GM12878 (cell line): ENCODE data around the gene CDHR4. TPM values are rescaled to one million over a fixed set of nuclear protein-coding genes. Genes with fewer than 3 reads are reported as not detected.

Experiments
- BRCA1 ChIP-seq: IDR thresholded peaks from 2 replicates; pipeline ENCODE4 v1.6.1; 2011; ENCODE audit warnings: low read depth, low read length, improper control_type of control experiment
- CBFB ChIP-seq: IDR thresholded peaks from 2 replicates; pipeline ENCODE4 v1.6.1; 2016; ENCODE audit warnings: antibody characterized with exemption, low read depth
- CBX3 ChIP-seq: fragments of 200-600 bp; sonication (generic); IDR thresholded peaks from 2 replicates; pipeline ENCODE4 v1.6.1; 2016; ENCODE audit warnings: low read depth, borderline replicate concordance
- CREB1 ChIP-seq: IDR thresholded peaks from 2 replicates; pipeline ENCODE4 v1.6.1; 2012; ENCODE audit warnings: low read depth, mild to moderate bottlenecking, inconsistent platforms
- EED ChIP-seq: sonication (generic); IDR thresholded peaks from 2 replicates; pipeline ENCODE4 v1.6.1; 2016; ENCODE audit warnings: antibody characterized with exemption, low read depth
- ESRRA ChIP-seq: IDR thresholded peaks from 2 replicates; pipeline ENCODE4 v1.6.1; 2012; ENCODE audit warnings: mild to moderate bottlenecking, low read length, improper control_type of control experiment
- FOXK2 ChIP-seq: fragments of 450-650 bp; IDR thresholded peaks from 2 replicates; pipeline ENCODE4 v1.6.1; 2017; ENCODE audit warnings: mild to moderate bottlenecking, moderate library complexity
- GATAD2B ChIP-seq: fragments of 450-650 bp; conservative IDR thresholded peaks from 2 replicates; pipeline ENCODE4 v1.6.1; 2017; ENCODE audit warnings: low read depth, mild to moderate bottlenecking, moderate library complexity
- HDGF ChIP-seq: fragments of 450-650 bp; IDR thresholded peaks from 2 replicates; pipeline ENCODE4 v1.6.1; 2016; ENCODE audit warnings: antibody characterized with exemption
- IKZF1 ChIP-seq: fragments of 450-650 bp; conservative IDR thresholded peaks from 2 replicates; pipeline ENCODE4 v1.6.1; 2017; ENCODE audit warnings: antibody characterized with exemption, mild to moderate bottlenecking
- LARP7 ChIP-seq: fragments of 450-650 bp; IDR thresholded peaks from 2 replicates; pipeline ENCODE4 v1.6.1; 2017; ENCODE audit warnings: mild to moderate bottlenecking
- NBN ChIP-seq: fragments of 450-650 bp; IDR thresholded peaks from 2 replicates; pipeline ENCODE4 v1.6.1; 2016
- NR2F1 ChIP-seq: fragments of 450-650 bp; conservative IDR thresholded peaks from 2 replicates; pipeline ENCODE4 v1.6.1; 2017; ENCODE audit warnings: mild to moderate bottlenecking
- PAX5 ChIP-seq: IDR thresholded peaks from 2 replicates; pipeline ENCODE4 v1.6.1; 2011; ENCODE audit warnings: low read depth, low read length, borderline replicate concordance
- PML ChIP-seq: IDR thresholded peaks from 2 replicates; pipeline ENCODE4 v1.6.1; 2012; ENCODE audit warnings: low read length, inconsistent platforms
- POLR2A ChIP-seq: IDR thresholded peaks from 2 replicates; pipeline ENCODE4 v1.6.1; 2011; ENCODE audit warnings: low read depth, mild to moderate bottlenecking, low read length
- RELA ChIP-seq: fragments of 450-650 bp; IDR thresholded peaks from 2 replicates; pipeline ENCODE4 v1.8.0; 2014; ENCODE audit warnings: borderline replicate concordance; ENCODE audit not compliant: partially characterized antibody
- SMARCA5 ChIP-seq: fragments of 450-650 bp; IDR thresholded peaks from 2 replicates; pipeline ENCODE4 v1.6.1; 2017; ENCODE audit warnings: mild to moderate bottlenecking
- SP1 ChIP-seq: IDR thresholded peaks from one replicate; pipeline ENCODE4 v1.6.1; 2011; ENCODE audit warnings: low read depth, low read length
- YY1 ChIP-seq: IDR thresholded peaks from 2 replicates; pipeline ENCODE4 v1.6.1; 2011; ENCODE audit warnings: low read depth, mild to moderate bottlenecking, low read length
- ZBED1 ChIP-seq: IDR thresholded peaks from 2 replicates; pipeline ENCODE4 v1.6.1; 2016; ENCODE audit warnings: borderline replicate concordance
- ZBTB33 ChIP-seq: fragments of 450-650 bp; IDR thresholded peaks from 2 replicates; pipeline ENCODE4 v1.6.1; 2017; ENCODE audit warnings: mild to moderate bottlenecking
- ZNF207 ChIP-seq: fragments of 450-650 bp; IDR thresholded peaks from 2 replicates; pipeline ENCODE4 v1.6.1; 2014; ENCODE audit warnings: antibody characterized with exemption, mild to moderate bottlenecking, borderline replicate concordance
- ZNF24 ChIP-seq: fragments of 450-650 bp; IDR thresholded peaks from 2 replicates; pipeline ENCODE4 v1.6.1; 2017; ENCODE audit warnings: antibody characterized with exemption, mild to moderate bottlenecking
- ZNF274 ChIP-seq: IDR thresholded peaks from one replicate; pipeline ENCODE4 v1.8.0; 2011; ENCODE audit not compliant: insufficient read length, insufficient read depth
- polyA plus RNA-seq, 11 experiments: library from polyadenylated mRNA; depleted of rRNA in 4 of 11; unstranded in 6 of 11; stranded (reverse) in 5 of 11; fragments of >200 nt; fragmentation: Nextera tagmentation in 4 of 11; fragmentation: Illumina TruSeq in 1 of 11; extraction: Ambion mirVana in 4 of 11; extraction: Trizol in 1 of 11; gene quantifications; 1 replicate in 1 of 11; 2 replicates in 10 of 11; pipeline versions ENCODE4 v1.2.1 to v1.2.3, GENCODE V29; 2011 to 2016; ENCODE audit warnings: inconsistent platforms in 2 of 11, missing spikeins in 2 of 11, low read depth in 1 of 11
- total RNA-seq, 4 experiments: library from RNA; depleted of rRNA in 3 of 4; stranded (reverse); fragments of >200 nt in 3 of 4; fragmentation: Illumina TruSeq in 1 of 4; extraction: Trizol in 1 of 4; gene quantifications; 2 replicates each; pipeline versions ENCODE4 v1.2.1 to v1.2.3, GENCODE V29; 2013 to 2021
- TF ChIP-seq, protein P1 (sequence below): fragments of 150-350 bp; IDR thresholded peaks from 2 replicates; pipeline ENCODE4 v1.6.1; 2016; ENCODE audit warnings: low read depth, low read length
- TF ChIP-seq, protein P2 (sequence below): fragments of 450-650 bp; IDR thresholded peaks from 2 replicates; pipeline ENCODE4 v1.6.1; 2016; ENCODE audit warnings: mild to moderate bottlenecking
- TF ChIP-seq, protein P3 (sequence below): IDR thresholded peaks from 2 replicates; pipeline ENCODE4 v1.6.1; 2012; ENCODE audit warnings: low read depth, low read length, improper control_type of control experiment

CDHR4 gene
- total and polyA plus RNA-seq, 10 of the 15 experiments (the other 5 are each of a cell fraction or from before 2014, with no cell fraction given), result not detected

DNA sequence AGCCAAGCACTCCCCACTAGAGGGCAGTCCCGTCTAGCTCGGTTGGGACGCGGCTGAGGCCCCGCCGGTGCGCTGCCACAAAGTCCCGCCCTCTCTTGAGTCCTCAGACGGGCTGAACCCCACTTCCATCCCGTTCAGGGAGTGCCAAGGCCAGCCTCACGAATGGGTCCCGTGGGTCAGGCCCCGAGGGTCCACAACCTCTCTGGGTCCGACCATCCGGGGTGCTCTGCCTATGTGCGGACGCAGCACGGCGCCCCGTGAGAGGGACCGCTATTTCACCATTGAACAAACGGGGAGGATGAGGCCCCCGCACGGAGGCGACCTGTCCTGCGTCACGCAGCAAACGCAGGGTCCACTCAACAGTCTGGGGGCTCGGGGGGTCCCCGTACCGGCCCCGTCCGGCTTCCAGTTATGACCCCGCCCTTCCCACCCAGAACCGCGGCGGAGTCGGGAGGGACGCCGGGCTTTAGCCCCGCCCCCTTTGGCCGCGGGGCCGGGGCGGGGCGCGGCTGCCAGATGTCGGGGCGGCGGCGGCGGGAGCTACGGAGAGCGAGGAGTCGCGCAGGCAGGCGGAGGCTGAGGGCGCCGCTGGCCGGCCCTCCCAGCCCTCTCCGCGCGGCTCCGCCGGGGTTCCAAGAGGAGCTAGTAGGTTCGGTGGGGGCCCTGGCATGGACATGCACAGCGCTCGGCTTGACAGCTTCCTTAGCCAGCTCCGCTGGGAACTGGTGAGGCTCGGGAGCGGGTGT is 3.2 kb upstream of the CDHR4 start, which contains the start of gene INKA1 (continued):
- TF ChIP-seq, protein P1, sequence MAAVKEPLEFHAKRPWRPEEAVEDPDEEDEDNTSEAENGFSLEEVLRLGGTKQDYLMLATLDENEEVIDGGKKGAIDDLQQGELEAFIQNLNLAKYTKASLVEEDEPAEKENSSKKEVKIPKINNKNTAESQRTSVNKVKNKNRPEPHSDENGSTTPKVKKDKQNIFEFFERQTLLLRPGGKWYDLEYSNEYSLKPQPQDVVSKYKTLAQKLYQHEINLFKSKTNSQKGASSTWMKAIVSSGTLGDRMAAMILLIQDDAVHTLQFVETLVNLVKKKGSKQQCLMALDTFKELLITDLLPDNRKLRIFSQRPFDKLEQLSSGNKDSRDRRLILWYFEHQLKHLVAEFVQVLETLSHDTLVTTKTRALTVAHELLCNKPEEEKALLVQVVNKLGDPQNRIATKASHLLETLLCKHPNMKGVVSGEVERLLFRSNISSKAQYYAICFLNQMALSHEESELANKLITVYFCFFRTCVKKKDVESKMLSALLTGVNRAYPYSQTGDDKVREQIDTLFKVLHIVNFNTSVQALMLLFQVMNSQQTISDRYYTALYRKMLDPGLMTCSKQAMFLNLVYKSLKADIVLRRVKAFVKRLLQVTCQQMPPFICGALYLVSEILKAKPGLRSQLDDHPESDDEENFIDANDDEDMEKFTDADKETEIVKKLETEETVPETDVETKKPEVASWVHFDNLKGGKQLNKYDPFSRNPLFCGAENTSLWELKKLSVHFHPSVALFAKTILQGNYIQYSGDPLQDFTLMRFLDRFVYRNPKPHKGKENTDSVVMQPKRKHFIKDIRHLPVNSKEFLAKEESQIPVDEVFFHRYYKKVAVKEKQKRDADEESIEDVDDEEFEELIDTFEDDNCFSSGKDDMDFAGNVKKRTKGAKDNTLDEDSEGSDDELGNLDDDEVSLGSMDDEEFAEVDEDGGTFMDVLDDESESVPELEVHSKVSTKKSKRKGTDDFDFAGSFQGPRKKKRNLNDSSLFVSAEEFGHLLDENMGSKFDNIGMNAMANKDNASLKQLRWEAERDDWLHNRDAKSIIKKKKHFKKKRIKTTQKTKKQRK, result no peak
- no peak for TF ChIP-seq ESRRA
- TF ChIP-seq, protein P2, sequence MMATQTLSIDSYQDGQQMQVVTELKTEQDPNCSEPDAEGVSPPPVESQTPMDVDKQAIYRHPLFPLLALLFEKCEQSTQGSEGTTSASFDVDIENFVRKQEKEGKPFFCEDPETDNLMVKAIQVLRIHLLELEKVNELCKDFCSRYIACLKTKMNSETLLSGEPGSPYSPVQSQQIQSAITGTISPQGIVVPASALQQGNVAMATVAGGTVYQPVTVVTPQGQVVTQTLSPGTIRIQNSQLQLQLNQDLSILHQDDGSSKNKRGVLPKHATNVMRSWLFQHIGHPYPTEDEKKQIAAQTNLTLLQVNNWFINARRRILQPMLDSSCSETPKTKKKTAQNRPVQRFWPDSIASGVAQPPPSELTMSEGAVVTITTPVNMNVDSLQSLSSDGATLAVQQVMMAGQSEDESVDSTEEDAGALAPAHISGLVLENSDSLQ, result 0 out of 2 replicates have a peak, but pooled peaks have one; percentile 15
- peak; percentile 39; the same call in 1 of the 2 replicates for TF ChIP-seq POLR2A
- TF ChIP-seq, protein P3, sequence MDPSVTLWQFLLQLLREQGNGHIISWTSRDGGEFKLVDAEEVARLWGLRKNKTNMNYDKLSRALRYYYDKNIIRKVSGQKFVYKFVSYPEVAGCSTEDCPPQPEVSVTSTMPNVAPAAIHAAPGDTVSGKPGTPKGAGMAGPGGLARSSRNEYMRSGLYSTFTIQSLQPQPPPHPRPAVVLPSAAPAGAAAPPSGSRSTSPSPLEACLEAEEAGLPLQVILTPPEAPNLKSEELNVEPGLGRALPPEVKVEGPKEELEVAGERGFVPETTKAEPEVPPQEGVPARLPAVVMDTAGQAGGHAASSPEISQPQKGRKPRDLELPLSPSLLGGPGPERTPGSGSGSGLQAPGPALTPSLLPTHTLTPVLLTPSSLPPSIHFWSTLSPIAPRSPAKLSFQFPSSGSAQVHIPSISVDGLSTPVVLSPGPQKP, result no peak
- no peak for TF ChIP-seq BRCA1
- peak; percentile 40 for TF ChIP-seq NR2F1
- TF ChIP-seq HDGF, result no peak
- peak; percentile 80; the same call in 1 of the 2 replicates for TF ChIP-seq IKZF1
- no peak for TF ChIP-seq FOXK2
- no peak for TF ChIP-seq PAX5
- no peak for TF ChIP-seq CBFB
- no peak for TF ChIP-seq ZNF274
- TF ChIP-seq SMARCA5, result peak; percentile 81; the same call in 1 of the 2 replicates
- peak; percentile 10 for TF ChIP-seq SP1
- no peak for TF ChIP-seq ZBED1
- TF ChIP-seq CBX3, result no peak
- TF ChIP-seq LARP7, result peak; percentile 59; the same call in 1 of the 2 replicates
- TF ChIP-seq PML, result no peak
- TF ChIP-seq ZNF24, result no peak
- no peak for TF ChIP-seq EED
- TF ChIP-seq CREB1, result no peak
- TF ChIP-seq RELA, result no peak
- peak; percentile 87 for TF ChIP-seq GATAD2B
- TF ChIP-seq ZNF207, result peak; percentile 44; the same call in 1 of the 2 replicates
- TF ChIP-seq ZBTB33, result no peak
- TF ChIP-seq NBN, result peak; percentile 60
- TF ChIP-seq YY1, result peak; percentile 72
